Transverse colon (tissue), 4 donors: ENCODE results near the gene CHCT1. TPM values are rescaled to one million over a fixed set of nuclear protein-coding genes. Genes with fewer than 3 reads are reported as not detected.

Source experiments
- DNase-seq: peaks from one replicate; pipeline ENCODE4 v3.0.0-alpha.2; 2019
- H3K27ac ChIP-seq, 4 donors: fragments of 200-600 bp; sonication (generic); 2 replicates each; pipeline ENCODE4 v1.5.1; 2016 to 2018; ENCODE audit warnings: inconsistent platforms in 4 of 4
- H3K27me3 ChIP-seq: fragments of 200-600 bp; sonication (generic); 2 replicates; pipeline ENCODE4 v1.5.1; 2017; ENCODE audit warnings: inconsistent platforms
- H3K36me3 ChIP-seq, 4 donors: fragments of 200-600 bp; sonication (generic); 2 replicates each; pipeline ENCODE4 v1.5.1; 2017 to 2019; ENCODE audit warnings: inconsistent platforms in 4 of 4
- H3K4me1 ChIP-seq, 4 donors: fragments of 200-600 bp; sonication (generic); 2 replicates each; pipeline ENCODE4 v1.5.1; 2017 to 2020; ENCODE audit warnings: inconsistent platforms in 4 of 4
- H3K4me3 ChIP-seq, 4 donors: fragments of 200-600 bp; sonication (generic); 1 replicate in 1 of 4; 2 replicates in 3 of 4; pipeline versions ENCODE4 v1.5.1 to v1.6.1; 2017 to 2019; ENCODE audit warnings: inconsistent platforms in 4 of 4
- H3K9me3 ChIP-seq, 2 donors: fragments of 200-600 bp; sonication (generic); 2 replicates each; pipeline ENCODE4 v1.5.1; 2017 to 2019; ENCODE audit warnings: inconsistent platforms in 2 of 2
- EP300 ChIP-seq: sonication (generic); formaldehyde crosslinking; IDR thresholded peaks from one replicate; pipeline ENCODE4 v1.6.1; 2017; ENCODE audit warnings: antibody characterized with exemption, low read depth
- POLR2A ChIP-seq: fragments of 450-650 bp; IDR thresholded peaks from one replicate; pipeline ENCODE4 v1.6.1; 2016; ENCODE audit warnings: antibody characterized with exemption, mild to moderate bottlenecking, moderate library complexity
- POLR2AphosphoS5 ChIP-seq, 3 donors: sonication (generic); formaldehyde crosslinking; IDR thresholded peaks; one replicate each; pipeline ENCODE4 v1.6.1; 2016; ENCODE audit warnings: antibody characterized with exemption in 3 of 3
- WGBS, 2 donors: methylation state at CpG; one replicate each; pipeline ENCODE4 v1.1.5; 2018; ENCODE audit warnings: low coverage in 1 of 2; 5-methylcytosine and 5-hydroxymethylcytosine counted together
- in situ Hi-C, 4 donors: fragments of 200-750 bp; cut with MboI; loops; one replicate each; pipeline versions ENCODE4 v1.15.0 to v1.15.1; 2017; ENCODE audit warnings: low sequenced_read_pairs in 3 of 4, low pct_ligation_motif_present in 1 of 4, low pct_unique_long_range_greater_than_20kb in 1 of 4
- intact Hi-C: fragments of 100-400 bp; cut with DNase I; formaldehyde crosslinking; loops from one replicate; pipeline ENCODE4 v1.15.1; 2023; ENCODE audit warnings: low total_unique reads
- total RNA-seq, 4 donors: library from RNA; depleted of rRNA; stranded (reverse); fragments of >200 nt; gene quantifications; one replicate each; pipeline ENCODE4 v1.1.0, GENCODE V29; 2016
- TF ChIP-seq, protein P1 (sequence below), 5 experiments: fragments of 200-600 bp in 3 of 5; fragments of 450-650 bp in 2 of 5; sonication (generic) in 3 of 5; IDR thresholded peaks; 1 replicate in 2 of 5; 2 replicates in 3 of 5; pipeline ENCODE4 v1.5.1; 2016 to 2017; ENCODE audit warnings: antibody characterized with exemption in 5 of 5, inconsistent platforms in 3 of 5, mild to moderate bottlenecking in 2 of 5, moderate library complexity in 1 of 5

The CHCT1 gene
- total RNA-seq, 4 donors from 2014 or later, result not detected

DNA sequence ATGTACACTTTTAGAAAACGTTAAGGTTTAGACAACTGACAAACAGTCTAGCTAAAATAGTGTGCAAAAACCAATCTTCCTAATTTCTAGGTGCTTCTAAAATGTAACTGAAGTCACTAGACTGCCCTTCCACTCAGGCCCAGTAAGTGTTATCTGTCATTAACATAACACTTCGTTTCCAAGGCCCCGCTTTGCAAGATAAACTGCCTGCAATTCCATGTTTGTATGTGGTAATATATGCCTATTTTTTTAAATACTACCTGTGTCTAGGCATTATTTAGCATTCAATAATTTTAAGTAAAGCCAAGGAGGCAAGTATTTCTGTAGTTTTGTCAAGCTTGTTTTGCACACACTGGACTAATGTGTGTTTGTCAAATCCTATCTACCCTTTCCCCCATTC lies 33.5 kb upstream of the CHCT1 start:
- intact Hi-C loops, result no loop called here
- DNase-seq, result no peak
- TF ChIP-seq, protein P1, sequence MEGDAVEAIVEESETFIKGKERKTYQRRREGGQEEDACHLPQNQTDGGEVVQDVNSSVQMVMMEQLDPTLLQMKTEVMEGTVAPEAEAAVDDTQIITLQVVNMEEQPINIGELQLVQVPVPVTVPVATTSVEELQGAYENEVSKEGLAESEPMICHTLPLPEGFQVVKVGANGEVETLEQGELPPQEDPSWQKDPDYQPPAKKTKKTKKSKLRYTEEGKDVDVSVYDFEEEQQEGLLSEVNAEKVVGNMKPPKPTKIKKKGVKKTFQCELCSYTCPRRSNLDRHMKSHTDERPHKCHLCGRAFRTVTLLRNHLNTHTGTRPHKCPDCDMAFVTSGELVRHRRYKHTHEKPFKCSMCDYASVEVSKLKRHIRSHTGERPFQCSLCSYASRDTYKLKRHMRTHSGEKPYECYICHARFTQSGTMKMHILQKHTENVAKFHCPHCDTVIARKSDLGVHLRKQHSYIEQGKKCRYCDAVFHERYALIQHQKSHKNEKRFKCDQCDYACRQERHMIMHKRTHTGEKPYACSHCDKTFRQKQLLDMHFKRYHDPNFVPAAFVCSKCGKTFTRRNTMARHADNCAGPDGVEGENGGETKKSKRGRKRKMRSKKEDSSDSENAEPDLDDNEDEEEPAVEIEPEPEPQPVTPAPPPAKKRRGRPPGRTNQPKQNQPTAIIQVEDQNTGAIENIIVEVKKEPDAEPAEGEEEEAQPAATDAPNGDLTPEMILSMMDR (IDR thresholded peaks at IDR 0.05), result no peak
- no peak for TF ChIP-seq EP300
- no peak for TF ChIP-seq POLR2AphosphoS5 (IDR thresholded peaks at IDR 0.05)
- TF ChIP-seq POLR2A, result no peak

DNA sequence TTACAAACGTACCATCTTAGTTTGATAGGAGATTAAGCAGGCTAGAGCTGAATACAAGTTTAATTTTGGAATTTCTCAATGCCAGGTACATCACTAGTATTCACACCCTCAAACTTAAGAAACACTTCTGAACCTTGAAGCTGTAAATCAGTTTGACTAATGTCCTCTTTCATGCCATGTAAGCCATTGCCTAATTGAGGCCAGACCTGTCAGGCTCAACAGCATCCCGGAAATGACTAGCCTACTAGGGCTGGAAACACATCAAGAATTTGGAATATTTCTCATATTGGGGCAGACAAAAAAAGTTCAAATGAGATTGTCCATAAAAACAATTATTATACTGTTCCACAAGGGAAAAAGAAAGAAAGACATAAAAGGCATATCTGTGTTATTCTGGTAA lies 32.1 kb upstream of the CHCT1 start:
- intact Hi-C loops, result no loop called here
- in situ Hi-C loops, result no loop called here
- peaks cover 10 to 44% (median 16%) of the 10 kb centered on the region in 4 donors for H3K4me1 ChIP-seq
- no peak for DNase-seq
- H3K4me3 ChIP-seq, result peak overlapping the region in 1 of 4 donors; percentile 97
- WGBS, 2 donors, result 50 to 64% methylated on average over 1 to 2 of the region's 2 CpGs
- TF ChIP-seq, protein P1 (IDR thresholded peaks at IDR 0.05), result no peak
- TF ChIP-seq EP300 (no peak), POLR2A (no peak), POLR2AphosphoS5 (IDR thresholded peaks at IDR 0.05) (peak in 2 of 3 donors; percentile 48 to 51)
- H3K27ac ChIP-seq, result peak overlapping the region; percentile 93 to 97 (median 94)
- no peaks in the 10 kb centered on the region for H3K36me3 ChIP-seq
- no peaks in the 10 kb centered on the region for H3K9me3 ChIP-seq
- no peaks in the 10 kb centered on the region for H3K27me3 ChIP-seq

More for the DNA sequence above, 33.5 kb upstream of the CHCT1 start:
- H3K4me1 ChIP-seq, result peaks cover 10 to 49% (median 17%) of the 10 kb centered on the region in 4 donors
- H3K36me3 ChIP-seq, result no peaks in the 10 kb centered on the region
- H3K27me3 ChIP-seq, result no peaks in the 10 kb centered on the region
- H3K4me3 ChIP-seq, result no peak overlapping the region
- no peak overlapping the region for H3K27ac ChIP-seq
- in situ Hi-C loops, result no loop called here
- H3K9me3 ChIP-seq, result no peaks in the 10 kb centered on the region
- 57 to 67% methylated on average over 3 of the region's 3 CpGs for WGBS, 2 donors

DNA sequence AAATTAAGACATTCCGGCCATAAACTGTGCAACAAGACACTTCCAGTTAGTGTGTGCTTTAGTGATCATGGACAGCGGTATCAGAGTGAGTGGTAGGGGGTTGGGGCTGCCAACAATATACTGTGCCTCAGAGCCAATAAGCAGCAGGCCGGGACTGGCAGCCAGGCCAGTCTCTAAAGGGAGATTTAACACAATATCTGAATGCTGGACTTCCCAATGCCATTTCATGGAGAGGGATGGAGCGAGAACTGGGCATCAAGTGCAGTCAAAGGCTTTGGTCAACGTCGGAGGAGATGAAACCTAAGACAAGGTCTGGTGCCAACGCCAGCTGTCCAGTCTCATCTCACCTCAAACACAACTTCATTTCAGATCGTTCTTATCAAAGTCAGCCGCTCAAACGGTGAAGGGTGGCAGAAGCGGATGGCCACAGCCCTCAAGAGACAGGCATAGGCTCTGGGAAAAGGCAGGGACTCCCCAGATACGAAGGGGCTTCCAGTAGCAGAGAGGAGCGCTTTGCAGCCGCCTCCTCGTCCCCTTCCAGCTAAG lies 31.3 kb upstream of the CHCT1 start:
- intact Hi-C loops, result no loop called here
- no peak for TF ChIP-seq POLR2A
- no peak for TF ChIP-seq POLR2AphosphoS5 (IDR thresholded peaks at IDR 0.05)
- TF ChIP-seq EP300, result no peak
- TF ChIP-seq, protein P1 (IDR thresholded peaks at IDR 0.05), result no peak
- DNase-seq, result peak; percentile 38
- Histone ChIP-seq H3K4me1 (peaks cover 10 to 36% (median 16%) of the 10 kb centered on the region in 4 donors), H3K27me3 (no peaks in the 10 kb centered on the region), H3K4me3 (peak overlapping the region; percentile 64 to 97 (median 84)), H3K36me3 (no peaks in the 10 kb centered on the region), H3K27ac (peak overlapping the region; percentile 93 to 97 (median 94)), H3K9me3 (no peaks in the 10 kb centered on the region)
- 2 to 14% methylated on average over 1 to 15 of the region's 15 CpGs for WGBS, 2 donors
- in situ Hi-C loops, result no loop called here

DNA sequence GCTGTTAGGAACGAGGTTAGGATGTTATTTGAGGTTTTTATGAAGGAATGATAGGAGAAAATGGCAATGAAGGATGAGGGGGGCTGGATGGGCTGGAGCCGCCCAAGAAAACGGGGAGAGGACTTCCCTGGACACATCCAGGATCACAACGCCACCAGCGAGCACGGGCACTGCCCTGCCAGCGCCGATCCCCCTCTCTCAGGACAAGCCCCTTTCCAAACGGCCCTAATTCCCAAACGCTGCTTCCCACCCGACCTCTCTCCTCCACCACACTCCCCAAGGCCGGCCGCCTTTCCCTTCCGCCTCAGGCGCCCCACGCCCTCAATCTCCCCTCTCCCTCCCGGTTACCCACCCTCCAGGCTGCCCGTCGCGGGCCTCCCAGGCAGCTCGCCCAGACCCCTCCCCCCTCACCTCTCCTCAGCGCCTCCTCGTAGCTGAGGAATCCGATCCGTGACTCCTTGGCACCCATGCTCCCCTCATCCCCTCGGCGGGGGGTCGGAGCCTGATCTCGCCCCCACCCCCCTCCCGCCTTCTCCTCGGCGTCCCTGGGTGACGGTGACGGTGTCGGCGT lies 30.7 kb upstream of the CHCT1 start:
- no peaks in the 10 kb centered on the region for H3K9me3 ChIP-seq
- H3K27ac ChIP-seq, result peak overlapping the region; percentile 93 to 97 (median 94)
- TF ChIP-seq POLR2AphosphoS5 (IDR thresholded peaks at IDR 0.05), result no peak
- TF ChIP-seq, protein P1 (IDR thresholded peaks at IDR 0.05), result no peak
- TF ChIP-seq EP300, result no peak
- no peak for TF ChIP-seq POLR2A
- no peaks in the 10 kb centered on the region for H3K27me3 ChIP-seq
- peak overlapping the region; percentile 64 to 97 (median 84) for H3K4me3 ChIP-seq
- 1% methylated on average over 36 of the region's 36 CpGs; no CpG with 5 or more reads in 1 of the 2 donors for WGBS, 2 donors
- intact Hi-C loops, result no loop called here
- H3K4me1 ChIP-seq, result peaks cover 10 to 30% (median 16%) of the 10 kb centered on the region in 4 donors
- no peaks in the 10 kb centered on the region for H3K36me3 ChIP-seq
- no peak for DNase-seq
- in situ Hi-C loops, result no loop called here
